Measurements from ENCODE around the gene CETP. TPM values are rescaled to one million over a fixed set of nuclear protein-coding genes. Genes with fewer than 3 reads are reported as not detected.

Gene CETP
- total and polyA plus RNA-seq, 2 of the 8 experiments (the other 6 are each of a cell fraction or from before 2014, with no cell fraction given) = not detected

- Histone ChIP-seq H4K91ac (replicated peaks; ENCODE audit: insufficient read length, low read length) (no peak overlapping the region), H4K8ac (ENCODE audit: extremely low read depth, insufficient read depth, low read length) (no peak overlapping the region), H2BK5ac (ENCODE audit: low read depth, low read length) (no peak overlapping the region), H2AK5ac (ENCODE audit: low read depth, low read length) (no peak overlapping the region), H3K27ac (ENCODE audit: low read depth, low read length) (no peak overlapping the region), H2BK15ac (ENCODE audit: low read length) (no peak overlapping the region), H2BK12ac (ENCODE audit: low read depth, low read length) (no peak overlapping the region), H4K5ac (ENCODE audit: insufficient read length, low read depth, low read length) (no peak overlapping the region), H3K23ac (ENCODE audit: insufficient read length) (no peak overlapping the region), H3K56ac (replicated peaks; ENCODE audit: insufficient read length, low read depth, low read length) (no peak overlapping the region), H3K4me2 (ENCODE audit: insufficient read depth in 1 of 2, low read depth in 2 of 2, low read length in 2 of 2) (no peak overlapping the region), H3K79me2 (ENCODE audit: control insufficient read depth in 1 of 2, insufficient read depth in 2 of 2, low read length in 2 of 2) (no peaks in the 10 kb centered on the region), H3K9ac (replicated peaks in 1 of 4; ENCODE audit: extremely low read depth in 1 of 4, low read depth in 3 of 4, low read length in 3 of 4) (no peak overlapping the region), H3K18ac (ENCODE audit: extremely low read depth, low read length) (no peak overlapping the region), H3K23me2 (ENCODE audit: low read depth, low read length) (no peaks in the 10 kb centered on the region), H3K9me3 (ENCODE audit: insufficient read depth in 2 of 2, low read depth in 1 of 2, low read length in 1 of 2) (no peaks in the 10 kb centered on the region), H3K36me3 (ENCODE audit: control insufficient read depth in 2 of 4, insufficient read depth in 4 of 4, low read length in 3 of 4) (no peaks in the 10 kb centered on the region), H3K4ac (replicated peaks; ENCODE audit: insufficient read length, low read depth, low read length) (no peak overlapping the region), H3K4me3 (ENCODE audit: extremely low read depth in 1 of 4, insufficient read depth in 2 of 4, low read depth in 3 of 4, low read length in 4 of 4) (no peak overlapping the region), H3K27me3 (replicated peaks in 1 of 4; ENCODE audit: control insufficient read depth in 3 of 4, extremely low read depth in 1 of 4, insufficient read depth in 3 of 4, low read length in 3 of 4) (no peaks in the 10 kb centered on the region), H3K4me1 (replicated peaks in 1 of 4; ENCODE audit: control insufficient read depth in 3 of 4, insufficient read depth in 4 of 4, low read length in 3 of 4) (peaks cover 0 to 2% (median 0%) of the 10 kb centered on the region in 4 experiments; a peak in 1 of 7 replicates), H3K79me1 (ENCODE audit: low read depth, low read length) (no peaks in the 10 kb centered on the region), H2AFZ (ENCODE audit: low read length) (no peak overlapping the region), H2BK120ac (replicated peaks; ENCODE audit: low read depth, low read length) (no peak overlapping the region), H2BK20ac (ENCODE audit: low read length) (no peak overlapping the region), H3K14ac (ENCODE audit: insufficient read length) (no peak overlapping the region), H4K20me1 (replicated peaks in 1 of 2; ENCODE audit: control insufficient read depth in 1 of 2, insufficient read depth in 2 of 2, low read length in 2 of 2) (no peaks in the 10 kb centered on the region)
- DNase-seq (ENCODE audit: low read depth in 1 of 2, low spot score in 2 of 2) (no peak), FAIRE-seq (no peak)
- TF ChIP-seq RXRA (IDR thresholded peaks at IDR 0.05; ENCODE audit: insufficient read depth, low read depth, low read length) (no peak), RBBP5 (IDR thresholded peaks at IDR 0.05; ENCODE audit: borderline replicate concordance, low read depth, low read length) (no peak), JUN (IDR thresholded peaks at IDR 0.05; ENCODE audit: low read depth, low read length) (no peak), SIX5 (IDR thresholded peaks at IDR 0.05; ENCODE audit: low read depth, low read length) (no peak), FOSL1 (IDR thresholded peaks at IDR 0.05; ENCODE audit: insufficient read depth, low read depth, low read length) (no peak), HDAC6 (IDR thresholded peaks at IDR 0.05; ENCODE audit: low read depth, low read length) (no peak), HDAC2 (IDR thresholded peaks at IDR 0.05; ENCODE audit: borderline replicate concordance in 1 of 2, low read depth in 2 of 2, low read length in 2 of 2) (no peak), GABPA (IDR thresholded peaks at IDR 0.05; ENCODE audit: borderline replicate concordance, insufficient read depth, low read length) (no peak), TEAD4 (IDR thresholded peaks at IDR 0.05; ENCODE audit: low read depth, low read length) (no peak), CREB1 (IDR thresholded peaks at IDR 0.05) (no peak), NANOG (IDR thresholded peaks at IDR 0.05; ENCODE audit: insufficient read depth, low read depth, low read length, poor library complexity, severe bottlenecking) (no peak), ATF3 (IDR thresholded peaks at IDR 0.05; ENCODE audit: insufficient read depth, low read depth, low read length) (no peak), KDM4A (IDR thresholded peaks at IDR 0.05; ENCODE audit: low read depth, low read length, severe bottlenecking) (no peak)
- ChIA-PET POLR2A (ENCODE audit: partially characterized antibody) (interaction anchor here (0.9 kb wide), 1 partner anchor 9 kb away, joined by 3 read pairs; no protein-coding TSS in a partner anchor), CTCF (ENCODE audit: partially characterized antibody) (interaction anchor here (1.1 to 5.3 kb wide), 6 partner anchors 9 to 49 kb away, joined by 3 to 38 read pairs (median 4); partner anchors contain the start of gene CETP)
- 86% methylated on average over 2 of the region's 2 CpGs; no CpG with 5 or more reads in 1 of the 2 experiments for WGBS, 2 experiments (ENCODE audit: extremely low coverage in 1 of 2, insufficient coverage in 1 of 2, insufficient read length in 1 of 2, insufficient replicate concordance in 2 of 2, low coverage in 1 of 2, low lambda C conversion rate in 2 of 2, missing lambda C conversion rate in 1 of 2)
These were observed 51.5 kb downstream of the CETP start for GRCh38 chr16:57013229-57013628.
